Measurements from ENCODE around the gene FAM149B1.

DNA sequence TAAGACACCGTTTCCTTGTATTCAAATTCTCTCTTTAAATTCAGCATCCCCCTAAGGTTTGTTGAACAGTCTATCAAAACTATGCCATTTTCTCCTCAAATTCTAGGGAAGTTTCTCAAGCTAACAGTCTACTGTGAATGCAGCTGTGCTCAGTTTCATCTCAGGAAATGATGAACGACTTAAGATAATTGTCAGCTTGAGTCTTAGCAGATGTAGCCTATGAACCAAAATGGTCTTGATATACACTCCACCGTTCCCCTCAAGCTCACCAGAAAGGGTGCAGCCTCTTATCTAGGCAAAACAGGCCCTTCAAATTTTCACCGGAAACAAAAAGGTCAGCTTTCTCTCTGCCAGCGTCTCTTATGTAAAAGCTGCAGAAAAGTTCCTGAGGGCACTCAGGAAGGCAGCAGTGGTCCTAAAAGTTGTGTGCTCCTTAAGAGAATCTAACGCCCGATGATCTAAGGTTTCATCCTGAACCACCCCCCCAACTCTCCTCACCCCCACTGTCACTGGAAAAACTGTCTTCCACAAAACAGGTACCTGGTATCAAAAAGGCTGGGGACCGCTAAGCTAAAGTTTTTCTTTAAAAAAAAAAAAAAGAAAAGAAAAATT is 77.1 kb downstream of the FAM149B1 start:
- TF ChIP-seq, protein P1, sequence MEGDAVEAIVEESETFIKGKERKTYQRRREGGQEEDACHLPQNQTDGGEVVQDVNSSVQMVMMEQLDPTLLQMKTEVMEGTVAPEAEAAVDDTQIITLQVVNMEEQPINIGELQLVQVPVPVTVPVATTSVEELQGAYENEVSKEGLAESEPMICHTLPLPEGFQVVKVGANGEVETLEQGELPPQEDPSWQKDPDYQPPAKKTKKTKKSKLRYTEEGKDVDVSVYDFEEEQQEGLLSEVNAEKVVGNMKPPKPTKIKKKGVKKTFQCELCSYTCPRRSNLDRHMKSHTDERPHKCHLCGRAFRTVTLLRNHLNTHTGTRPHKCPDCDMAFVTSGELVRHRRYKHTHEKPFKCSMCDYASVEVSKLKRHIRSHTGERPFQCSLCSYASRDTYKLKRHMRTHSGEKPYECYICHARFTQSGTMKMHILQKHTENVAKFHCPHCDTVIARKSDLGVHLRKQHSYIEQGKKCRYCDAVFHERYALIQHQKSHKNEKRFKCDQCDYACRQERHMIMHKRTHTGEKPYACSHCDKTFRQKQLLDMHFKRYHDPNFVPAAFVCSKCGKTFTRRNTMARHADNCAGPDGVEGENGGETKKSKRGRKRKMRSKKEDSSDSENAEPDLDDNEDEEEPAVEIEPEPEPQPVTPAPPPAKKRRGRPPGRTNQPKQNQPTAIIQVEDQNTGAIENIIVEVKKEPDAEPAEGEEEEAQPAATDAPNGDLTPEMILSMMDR (IDR thresholded peaks at IDR 0.05; ENCODE audit: insufficient read depth, low read length, poor library complexity, severe bottlenecking), result no peak
- no peak for TF ChIP-seq EZH2phosphoT487 (conservative IDR thresholded peaks at IDR 0.05; ENCODE audit: low read length)
